ENCODE results near the gene MAP2. TPM values are rescaled to one million over a fixed set of nuclear protein-coding genes. Genes with fewer than 3 reads are reported as not detected.

Gene MAP2
- polyA plus RNA-seq, 5 donors, result 5.9 to 13.5 (median 10.4) TPM

DNA sequence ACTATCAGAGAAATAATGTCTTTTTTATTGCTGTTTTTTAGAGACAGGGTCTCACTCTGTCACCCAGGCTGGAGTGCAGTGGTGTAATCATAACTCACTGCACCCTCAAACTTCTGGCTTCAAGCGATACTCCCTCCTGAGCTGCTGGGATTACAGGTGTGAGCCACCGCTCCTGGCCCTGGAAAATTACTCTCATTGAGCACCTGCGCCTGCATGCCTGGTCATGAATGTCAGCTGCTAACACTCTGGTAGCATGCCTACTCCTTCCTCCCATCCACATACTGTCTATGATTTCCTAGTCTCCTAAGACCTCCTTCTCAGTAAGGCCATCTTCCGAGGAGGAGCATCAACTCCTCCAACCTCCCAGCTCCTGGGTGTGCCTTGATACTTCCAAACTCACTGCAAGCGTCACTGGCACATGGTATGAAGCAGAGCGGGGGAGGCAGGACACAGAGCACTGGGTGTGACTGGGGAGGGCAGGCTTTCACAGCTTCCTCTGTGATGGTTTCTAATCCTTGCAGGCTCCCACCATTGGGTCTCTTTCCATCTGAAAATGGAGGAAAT is 1.6 kb upstream of the MAP2 start:
- DNase-seq, result no peak

DNA sequence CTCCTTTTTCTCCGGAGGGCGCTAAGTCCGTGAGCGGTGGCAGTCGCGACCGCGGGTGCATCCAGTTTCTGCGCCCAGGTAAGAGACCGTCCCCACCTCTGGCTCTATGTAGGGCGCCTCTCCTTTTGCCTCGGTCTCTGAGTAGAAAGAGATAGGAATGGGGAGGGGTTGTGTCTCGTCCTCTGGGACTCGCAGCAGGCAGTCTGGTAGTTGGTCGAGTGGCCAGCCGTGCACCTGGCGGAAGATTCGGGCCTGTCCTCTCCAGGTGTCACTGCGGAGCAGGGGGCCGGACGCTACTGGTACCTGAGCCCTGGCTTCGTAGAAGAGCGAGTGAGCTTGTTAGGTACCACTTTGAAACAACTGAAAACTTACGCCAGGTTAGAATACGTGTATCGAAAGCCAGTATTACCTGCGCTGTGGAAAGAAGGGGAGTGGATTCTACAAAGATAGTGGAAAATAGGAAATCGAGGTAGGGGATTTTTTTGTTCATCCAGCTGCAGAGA is 403 bp downstream of the MAP2 start:
- peak in 1 of 2 donors; percentile 12 for DNase-seq

DNA sequence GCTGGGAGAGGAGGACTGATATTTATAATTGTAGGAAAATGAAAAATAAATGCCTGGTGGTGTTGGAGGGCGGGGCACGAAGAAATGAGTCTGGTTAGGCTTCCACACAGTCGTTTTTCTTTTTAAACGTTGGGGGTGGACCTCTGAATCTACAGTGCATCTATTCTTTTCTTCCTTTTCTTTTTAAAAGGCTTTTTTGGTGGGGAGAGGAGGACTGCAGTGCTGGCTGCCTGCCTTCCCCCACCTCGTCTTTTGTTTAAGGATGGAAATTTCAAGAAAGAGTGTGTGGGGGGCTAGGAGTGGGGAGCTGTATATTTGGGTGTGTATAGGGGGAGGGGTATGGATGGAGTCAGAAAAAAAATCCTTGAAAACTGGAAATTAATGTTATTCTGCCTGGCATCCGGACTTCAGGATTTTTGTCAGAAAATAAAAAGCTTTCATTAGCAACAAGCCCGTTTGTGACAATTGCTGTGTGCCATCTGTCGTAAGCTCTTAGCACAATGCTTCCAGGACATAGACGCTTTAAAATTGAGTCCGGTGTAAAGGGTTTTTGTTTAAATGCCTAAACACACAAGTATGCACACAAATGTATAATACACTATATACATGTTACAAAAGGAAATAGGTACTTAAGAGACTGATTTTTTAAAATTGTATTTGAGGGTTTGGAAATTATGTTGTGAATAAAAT is 1.1 kb downstream of the MAP2 start:
- DNase-seq, result no peak

DNA sequence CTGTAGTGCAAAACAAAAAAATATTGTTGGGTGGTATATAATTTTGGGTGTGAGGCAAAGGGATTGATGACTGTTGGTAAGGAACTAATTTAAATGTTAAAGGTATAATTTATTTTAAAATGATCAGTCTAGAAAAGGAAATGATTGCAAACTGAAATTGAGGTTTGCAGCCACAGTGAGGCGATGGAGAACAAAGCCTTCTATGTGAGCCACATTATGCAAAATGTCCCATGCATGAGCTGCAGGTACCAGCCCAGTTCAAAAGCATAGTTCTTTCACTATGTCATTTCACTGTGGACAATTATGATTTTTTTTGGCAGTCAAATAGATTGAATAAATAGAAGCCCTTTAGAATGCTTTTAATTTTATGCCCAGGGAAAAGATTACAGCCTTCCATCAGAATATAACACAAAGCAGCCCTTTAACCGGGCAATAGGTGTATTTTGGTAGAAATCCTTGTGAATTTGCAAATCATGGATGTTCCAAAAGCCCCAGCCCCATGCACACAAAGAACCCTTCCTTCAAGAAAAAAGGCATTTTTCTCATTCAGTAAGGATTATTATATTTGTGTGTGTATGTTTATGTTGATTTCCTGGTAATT is 1.7 kb downstream of the MAP2 start:
- DNase-seq, result peak in 1 of 2 donors; percentile 22

DNA sequence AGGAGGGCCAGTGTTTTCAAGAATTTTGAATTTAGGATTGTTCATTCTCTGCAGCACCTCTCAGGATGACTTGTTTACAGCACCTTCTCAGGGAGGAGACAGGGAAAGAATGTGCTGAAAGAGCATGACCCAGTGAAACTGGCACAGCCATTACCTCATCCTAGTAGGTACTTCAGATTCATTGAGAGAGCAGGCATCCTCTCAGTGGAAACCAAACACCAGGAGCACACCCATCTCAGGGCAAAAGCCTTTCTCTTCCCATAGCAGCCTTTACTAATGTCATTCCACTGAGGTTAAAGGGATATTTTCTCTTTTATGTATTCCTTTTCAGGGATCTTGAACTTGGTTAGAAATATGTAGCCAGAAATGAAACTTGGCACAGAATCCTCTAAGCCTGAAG is 2.6 kb downstream of the MAP2 start:
- no peak for DNase-seq

DNA sequence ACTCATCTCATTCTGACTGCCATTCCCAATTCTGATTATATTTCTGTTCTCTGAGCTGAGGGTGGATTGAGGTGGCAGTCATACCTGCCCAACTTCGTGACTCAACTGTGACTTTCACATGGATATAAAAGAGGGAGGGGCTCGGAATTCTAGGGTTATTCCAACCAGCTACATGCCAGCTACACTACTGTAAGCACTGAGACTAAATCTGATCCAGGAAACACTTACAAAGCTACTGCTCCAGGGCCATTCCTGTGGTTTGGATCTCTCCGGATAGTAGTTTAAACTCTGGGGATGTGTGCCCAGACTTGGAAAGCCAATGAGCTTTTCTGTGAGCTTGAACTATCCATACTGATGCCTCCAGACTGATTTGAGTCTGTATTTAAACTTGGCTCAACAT is 7.9 kb downstream of the MAP2 start:
- DNase-seq, result no peak

DNA sequence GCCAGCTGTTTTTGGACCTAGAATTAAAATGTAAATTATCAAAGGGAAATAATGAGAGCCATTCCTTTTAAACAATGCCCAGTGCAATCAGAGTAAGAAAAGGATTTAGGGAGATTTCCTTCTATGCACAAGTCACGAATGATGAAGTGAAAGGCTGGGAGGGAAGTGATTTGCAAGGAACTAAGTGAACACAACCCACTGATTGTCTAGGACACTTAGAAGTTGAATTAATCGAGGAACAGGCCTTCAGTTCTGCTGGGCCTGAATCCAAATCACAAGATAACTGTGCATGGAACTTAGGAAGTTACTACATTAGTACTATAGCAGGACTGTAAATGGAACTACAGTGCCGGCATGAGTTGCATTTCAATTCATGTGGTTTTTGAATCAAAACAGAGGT is 17.7 kb downstream of the MAP2 start:
- no peak for DNase-seq

DNA sequence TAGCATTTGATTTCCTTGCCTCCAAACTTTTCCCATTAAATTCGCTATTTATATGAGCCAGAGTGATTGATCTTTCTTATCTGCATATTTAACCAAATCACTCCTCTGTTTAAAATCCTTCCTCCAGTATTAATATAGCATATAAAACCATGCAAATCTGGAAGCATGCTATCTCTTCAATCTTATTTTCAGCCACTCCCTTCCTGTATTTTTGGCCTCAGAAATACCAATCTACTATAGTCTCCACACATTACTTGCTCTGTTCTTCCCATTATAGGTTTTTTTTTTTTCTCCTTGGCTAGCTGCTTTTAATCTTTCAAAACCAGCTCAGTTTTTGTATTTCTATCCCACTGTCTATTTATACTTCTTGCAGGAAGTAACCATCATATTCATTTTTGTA is 19.1 kb downstream of the MAP2 start:
- DNase-seq, result no peak

DNA sequence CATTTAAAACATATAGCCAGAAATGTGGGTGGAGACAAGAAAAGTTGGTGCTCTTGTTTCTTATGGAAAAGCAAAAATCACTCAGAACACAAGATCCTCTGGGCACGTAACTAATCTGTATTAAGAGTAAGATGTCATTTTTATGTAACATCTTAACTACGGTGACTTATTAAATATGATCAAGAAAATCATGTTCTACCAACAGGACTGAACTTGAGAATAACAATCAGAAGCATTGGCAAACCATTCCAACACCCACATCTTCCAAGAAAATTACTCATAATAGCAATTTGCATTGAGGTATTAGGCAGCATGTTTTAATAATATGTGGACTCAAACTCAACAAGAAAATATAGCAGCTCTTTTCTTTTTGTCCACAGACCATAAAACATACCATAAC is 21.6 kb downstream of the MAP2 start:
- DNase-seq, result no peak

DNA sequence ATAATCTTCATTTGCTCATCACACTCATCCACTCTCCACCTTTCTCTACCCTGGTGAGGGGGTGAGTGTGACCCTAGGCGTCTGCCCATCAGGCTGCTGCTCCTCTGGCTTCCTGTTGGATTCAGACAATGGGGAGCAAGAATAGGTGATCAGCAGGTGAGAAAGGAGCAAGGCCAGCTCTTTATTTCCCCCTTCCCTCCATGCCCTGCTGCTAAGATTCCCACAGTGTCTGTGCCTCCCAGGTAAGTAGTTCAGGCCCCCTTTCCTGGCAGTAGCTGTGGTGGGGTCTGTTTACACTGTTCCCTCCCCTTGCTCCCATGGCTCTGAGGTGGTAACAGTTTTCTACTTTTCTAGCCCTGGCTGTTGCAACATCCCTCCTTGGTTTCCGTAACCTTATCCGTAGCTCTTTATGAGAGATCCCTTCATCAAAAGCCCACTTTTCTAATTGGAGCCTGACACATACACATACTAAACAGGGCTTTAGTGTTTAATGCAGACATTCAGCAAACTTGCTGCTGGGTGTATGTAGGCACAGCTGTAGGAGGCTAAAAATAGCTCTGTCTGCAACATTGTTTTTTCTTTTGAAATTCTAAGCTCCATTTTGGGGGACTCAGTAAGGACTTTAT is 27.5 kb downstream of the MAP2 start:
- no peak for DNase-seq

DNA sequence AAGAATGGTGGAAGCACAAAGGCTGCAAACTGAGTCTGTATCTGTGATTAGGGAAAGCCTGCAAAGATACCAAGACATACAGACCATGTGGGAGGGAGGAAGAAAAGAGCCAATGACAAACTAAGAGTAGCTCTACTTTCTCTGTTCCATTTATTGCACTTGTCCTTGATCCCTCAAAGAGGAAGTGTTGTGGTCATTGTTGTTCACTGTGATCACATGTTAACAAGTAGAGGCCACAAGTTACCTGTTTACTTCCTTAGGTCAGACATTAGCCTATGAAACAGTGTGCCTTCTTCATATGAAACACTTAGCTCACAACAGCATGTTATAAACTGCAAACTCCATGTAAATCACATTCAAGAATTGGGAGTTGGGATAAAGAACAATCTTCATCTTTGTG is 32.6 kb downstream of the MAP2 start:
- DNase-seq, result no peak

DNA sequence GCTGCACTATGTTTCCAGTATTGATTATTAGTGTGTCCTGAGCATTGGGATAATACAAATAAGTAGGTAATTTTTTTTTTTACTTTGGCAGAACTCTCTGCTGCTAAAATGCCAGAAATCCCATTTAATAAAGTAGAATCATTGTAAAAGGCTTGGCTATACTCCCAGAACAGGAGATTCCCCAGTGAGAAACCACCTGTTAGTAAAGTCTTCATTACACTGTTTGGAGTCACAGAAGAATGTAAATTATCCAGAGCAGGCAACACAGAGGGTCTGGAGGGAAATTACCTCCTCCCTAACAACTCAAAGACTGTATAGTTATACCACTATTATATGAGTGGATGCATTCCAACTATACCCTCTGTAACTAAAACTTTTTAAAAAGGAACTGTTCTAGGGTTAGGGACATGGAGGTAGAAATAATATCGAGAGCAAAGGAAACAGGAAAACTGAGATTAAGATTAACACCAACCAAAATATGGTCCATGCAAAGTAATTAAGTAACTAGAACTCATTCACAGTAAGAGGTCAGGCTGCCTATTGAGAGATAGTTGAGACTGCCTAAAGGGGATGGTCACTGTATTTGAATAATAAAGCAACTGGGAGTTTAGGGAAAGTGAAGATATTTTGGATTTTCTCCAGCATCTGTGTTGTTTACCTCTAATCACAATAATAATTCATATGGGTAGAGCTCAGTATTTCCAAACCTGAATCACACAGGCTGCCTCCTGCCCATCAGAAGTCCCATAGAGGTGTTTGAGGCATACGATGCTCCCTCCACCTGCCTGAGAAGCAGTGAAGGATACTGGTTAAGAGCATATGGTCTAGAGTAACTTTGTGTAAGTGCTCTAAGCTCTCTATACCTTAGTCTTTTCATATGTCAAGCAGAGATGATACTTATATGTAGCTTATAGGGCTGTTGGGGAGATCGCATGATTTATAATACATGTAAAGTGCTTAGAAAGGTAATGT is 34.4 kb downstream of the MAP2 start:
- DNase-seq, result no peak

DNA sequence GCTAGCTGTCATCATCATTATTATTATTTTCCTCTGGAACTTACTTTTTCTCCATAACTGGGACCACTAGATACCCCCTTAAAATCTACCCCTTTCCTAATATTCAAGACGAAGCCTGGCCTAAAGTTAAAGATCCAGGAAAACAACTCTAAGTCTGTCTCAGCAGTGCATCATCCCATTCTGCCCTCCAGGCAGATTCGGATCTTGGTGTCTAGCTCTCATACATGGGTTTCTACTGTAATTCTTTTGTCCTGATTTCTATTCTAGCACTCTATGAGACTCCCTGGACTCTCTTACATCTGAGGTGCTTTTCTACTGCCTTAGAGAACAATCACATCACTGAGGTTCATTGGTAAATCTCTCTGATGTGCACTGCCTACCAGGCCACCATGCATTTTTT is 35.5 kb downstream of the MAP2 start:
- no peak for DNase-seq

DNA sequence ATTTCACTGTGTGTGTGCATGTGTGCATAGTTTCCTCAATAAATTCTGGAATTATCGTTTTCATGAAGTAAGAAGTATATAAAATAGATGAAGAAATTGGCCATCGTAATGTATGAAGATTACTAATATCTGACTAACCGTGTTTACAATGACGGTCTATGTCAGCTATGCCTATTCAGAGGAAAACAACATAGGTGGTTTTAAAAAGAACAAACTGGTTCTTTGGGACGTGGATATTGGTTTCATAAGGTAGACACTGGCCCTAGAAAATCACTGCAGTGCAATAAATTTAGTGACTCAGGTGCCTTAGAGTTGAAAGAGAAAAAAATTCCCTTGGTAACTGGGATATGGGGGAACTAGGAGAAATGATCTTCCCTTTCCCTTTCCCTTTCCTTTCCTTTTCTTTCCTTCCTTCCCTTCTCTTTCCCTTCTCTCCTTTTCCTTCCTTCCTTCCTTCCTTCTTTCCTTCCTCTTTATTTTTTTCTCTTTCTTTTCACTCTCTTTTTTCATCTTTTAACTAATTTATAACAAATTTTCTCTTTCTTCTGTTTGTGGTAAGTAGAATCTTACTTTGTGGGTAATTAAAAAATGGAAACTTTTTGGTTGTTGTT is 36.4 kb downstream of the MAP2 start:
- no peak for DNase-seq

DNA sequence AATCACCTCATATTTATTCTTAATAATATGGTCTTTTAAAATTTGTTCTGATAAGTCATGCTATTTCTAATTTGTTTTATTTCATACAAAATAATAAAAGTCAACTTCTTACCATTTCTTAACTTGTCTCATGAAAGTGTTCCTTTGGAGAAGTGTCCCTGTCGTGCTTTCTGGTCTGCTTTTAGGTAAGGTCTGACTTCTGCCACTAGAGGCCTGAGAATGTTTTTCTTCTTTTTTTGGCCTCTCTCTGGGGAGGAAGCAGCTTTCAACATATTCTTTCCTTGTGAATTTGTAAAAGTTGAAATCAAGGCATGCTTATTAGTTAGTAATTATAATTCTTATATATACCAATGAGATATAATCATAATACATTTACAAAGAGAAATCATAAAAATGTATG is 39.4 kb downstream of the MAP2 start:
- no peak for DNase-seq

DNA sequence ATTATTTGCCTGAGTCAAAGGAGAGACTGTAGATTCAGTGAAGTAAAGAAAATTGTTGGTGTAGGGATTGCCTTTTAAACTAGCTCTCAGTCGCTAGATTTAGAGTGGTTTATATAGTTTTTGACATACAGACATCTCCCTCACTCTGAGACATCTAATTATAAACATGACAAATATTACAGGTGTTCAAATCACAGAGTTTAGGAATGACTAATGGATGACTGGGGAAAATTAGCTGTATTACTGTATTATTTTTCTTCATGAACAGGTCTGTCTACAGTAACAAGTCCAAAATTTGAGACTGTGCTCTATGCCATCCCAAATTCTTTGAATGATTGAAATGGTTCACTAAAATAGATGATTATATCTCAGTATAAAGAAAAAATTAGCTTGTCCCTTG is 40.0 kb downstream of the MAP2 start:
- DNase-seq, result no peak

DNA sequence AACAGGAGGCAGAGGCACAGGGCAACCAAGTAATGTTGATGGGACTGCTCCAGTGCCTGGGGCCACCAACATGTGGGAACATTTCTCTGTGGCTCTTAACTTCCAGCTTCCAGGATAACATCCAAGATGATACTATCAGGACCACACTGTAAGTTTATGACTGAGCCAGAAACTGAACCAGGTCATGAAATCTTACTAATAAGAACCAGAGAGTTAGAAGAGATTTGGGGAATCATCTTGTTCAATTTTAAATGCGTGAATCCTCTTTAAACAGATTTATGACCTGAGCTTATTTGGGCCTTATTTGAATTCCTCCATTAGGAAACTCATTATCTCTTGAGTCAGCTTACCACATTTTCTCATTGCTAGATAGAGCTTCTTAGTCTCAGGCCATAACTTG is 45.0 kb downstream of the MAP2 start:
- no peak for DNase-seq

DNA sequence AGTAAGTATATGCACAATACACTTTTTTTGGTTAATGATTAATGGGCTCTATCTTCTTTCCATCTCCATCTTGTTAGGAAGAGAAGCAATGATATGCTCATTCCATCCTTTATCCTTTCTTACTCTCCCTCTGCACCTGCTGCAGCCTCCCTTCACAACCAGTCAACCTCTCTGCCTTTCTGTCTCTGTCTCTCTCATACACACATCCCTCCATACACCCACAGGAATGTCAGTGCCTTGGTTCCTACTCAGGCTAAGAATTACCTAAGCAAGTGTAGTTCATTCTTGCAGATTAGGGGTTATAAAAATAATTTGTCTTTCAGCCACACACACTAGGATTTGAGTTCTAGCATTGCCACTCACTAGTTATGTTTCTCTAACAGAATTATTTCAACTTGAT is 45.6 kb downstream of the MAP2 start:
- no peak for DNase-seq

DNA sequence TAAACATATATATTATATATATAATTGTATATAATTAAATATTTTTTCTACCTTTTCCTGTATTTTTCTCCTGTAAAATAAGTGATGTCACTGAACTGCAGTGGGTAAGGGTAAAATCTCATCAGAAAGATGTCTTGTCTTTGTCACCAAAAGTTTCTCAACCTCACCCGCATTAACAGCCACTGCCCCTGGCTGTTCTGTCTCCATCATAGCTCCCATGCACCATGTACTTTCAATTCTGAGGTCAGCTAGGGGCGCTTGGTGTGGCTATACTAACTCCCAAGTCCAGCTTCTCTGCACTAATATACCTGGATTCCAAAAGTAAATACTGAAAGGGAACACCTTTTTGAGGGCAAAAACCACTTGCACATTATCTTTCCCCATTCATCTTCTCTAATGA is 46.6 kb downstream of the MAP2 start:
- DNase-seq, result no peak

DNA sequence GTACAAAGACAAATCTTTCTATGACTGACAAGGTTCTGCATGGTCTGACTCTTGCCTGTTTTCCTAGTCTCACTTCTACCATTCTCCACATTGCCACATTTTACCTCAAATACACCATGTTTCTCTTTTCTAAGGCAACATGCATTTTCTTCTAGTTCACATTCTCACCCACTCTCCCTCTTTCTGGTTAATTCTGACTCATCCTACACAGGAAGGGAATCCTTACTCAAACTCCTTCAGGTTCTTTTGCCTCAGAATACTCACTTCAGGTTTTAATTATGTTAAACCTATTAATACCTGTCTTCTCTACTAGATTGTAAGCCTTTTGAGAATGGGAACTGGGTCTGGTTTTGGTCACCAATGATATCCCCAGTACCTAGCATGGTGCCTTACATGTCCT is 47.2 kb downstream of the MAP2 start:
- DNase-seq, result no peak

DNA sequence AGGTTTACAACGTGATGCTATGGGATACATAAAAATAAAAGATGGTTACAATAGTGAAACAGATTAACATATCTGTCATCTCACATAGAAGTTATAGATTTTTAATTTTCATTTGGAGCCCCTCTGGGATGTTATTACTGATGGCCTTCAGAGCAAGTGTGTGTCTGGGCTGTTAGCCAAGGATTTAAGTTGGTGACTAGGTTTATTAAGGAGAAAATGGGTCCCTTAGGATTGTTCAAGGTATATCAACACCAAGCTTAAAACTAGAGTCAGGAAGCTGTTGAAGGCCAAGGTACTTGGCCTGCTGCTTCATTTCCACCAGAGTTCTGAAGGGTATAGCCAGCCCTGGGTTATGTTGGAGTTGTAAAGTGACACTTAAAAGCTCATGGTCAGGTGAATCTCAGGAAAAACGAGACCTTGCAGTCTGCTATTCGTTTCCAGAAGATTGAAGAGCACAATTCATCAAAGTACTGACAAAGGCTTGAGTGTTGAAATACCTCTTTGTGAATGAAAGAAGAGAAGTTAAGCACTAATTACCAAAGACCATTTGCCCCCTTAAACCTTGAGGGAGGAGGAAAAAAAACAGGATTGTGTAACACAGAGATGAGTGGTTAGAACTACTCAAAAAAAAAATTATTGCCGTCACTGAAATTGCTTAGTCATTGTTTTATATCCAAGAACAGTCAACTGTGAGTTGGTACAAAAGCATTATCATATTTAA is 48.4 kb downstream of the MAP2 start:
- no peak for DNase-seq

All from right lung (tissue), 5 donors.